Stimulated activated CD8-positive, alpha-beta memory T cell treated with anti-CD3 and anti-CD28 coated beads, Interleukin-4, amount 100 ng/mL, for 4 hours (primary cell): ENCODE data around the gene SAMD4B.

Experiments used
- DNase-seq, 2 donors: peaks; one replicate each; pipeline ENCODE4 v3.0.0-alpha.2; 2020; ENCODE audit warnings: low read depth in 2 of 2, low spot score in 1 of 2

The SAMD4B gene

DNA sequence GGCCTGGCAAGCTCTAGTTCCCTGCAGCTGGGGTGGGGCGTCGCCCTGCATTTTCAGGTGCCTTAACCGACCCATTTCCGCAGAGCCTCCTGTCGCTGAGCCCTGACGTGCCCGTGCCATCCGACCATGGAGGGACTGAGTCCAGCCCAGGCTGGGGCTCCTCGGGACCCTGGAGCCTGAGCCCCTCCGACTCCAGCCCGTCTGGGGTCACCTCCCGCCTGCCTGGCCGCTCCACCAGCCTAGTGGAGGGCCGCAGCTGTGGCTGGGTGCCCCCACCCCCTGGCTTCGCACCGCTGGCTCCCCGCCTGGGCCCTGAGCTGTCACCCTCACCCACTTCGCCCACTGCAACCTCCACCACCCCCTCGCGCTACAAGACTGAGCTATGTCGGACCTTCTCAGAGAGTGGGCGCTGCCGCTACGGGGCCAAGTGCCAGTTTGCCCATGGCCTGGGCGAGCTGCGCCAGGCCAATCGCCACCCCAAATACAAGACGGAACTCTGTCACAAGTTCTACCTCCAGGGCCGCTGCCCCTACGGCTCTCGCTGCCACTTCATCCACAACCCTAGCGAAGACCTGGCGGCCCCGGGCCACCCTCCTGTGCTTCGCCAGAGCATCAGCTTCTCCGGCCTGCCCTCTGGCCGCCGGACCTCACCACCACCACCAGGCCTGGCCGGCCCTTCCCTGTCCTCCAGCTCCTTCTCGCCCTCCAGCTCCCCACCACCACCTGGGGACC lies 65.6 kb downstream of the SAMD4B start:
- DNase-seq = peak in 1 of 2 donors; percentile 44

DNA sequence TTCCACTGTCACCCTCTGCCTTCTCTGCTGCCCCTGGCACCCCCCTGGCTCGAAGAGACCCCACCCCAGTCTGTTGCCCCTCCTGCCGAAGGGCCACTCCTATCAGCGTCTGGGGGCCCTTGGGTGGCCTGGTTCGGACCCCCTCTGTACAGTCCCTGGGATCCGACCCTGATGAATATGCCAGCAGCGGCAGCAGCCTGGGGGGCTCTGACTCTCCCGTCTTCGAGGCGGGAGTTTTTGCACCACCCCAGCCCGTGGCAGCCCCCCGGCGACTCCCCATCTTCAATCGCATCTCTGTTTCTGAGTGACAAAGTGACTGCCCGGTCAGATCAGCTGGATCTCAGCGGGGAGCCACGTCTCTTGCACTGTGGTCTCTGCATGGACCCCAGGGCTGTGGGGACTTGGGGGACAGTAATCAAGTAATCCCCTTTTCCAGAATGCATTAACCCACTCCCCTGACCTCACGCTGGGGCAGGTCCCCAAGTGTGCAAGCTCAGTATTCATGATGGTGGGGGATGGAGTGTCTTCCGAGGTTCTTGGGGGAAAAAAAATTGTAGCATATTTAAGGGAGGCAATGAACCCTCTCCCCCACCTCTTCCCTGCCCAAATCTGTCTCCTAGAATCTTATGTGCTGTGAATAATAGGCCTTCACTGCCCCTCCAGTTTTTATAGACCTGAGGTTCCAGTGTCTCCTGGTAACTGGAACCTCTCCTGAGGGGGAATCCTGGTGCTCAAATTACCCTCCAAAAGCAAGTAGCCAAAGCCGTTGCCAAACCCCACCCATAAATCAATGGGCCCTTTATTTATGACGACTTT lies 66.4 kb downstream of the SAMD4B start:
- no peak for DNase-seq

DNA sequence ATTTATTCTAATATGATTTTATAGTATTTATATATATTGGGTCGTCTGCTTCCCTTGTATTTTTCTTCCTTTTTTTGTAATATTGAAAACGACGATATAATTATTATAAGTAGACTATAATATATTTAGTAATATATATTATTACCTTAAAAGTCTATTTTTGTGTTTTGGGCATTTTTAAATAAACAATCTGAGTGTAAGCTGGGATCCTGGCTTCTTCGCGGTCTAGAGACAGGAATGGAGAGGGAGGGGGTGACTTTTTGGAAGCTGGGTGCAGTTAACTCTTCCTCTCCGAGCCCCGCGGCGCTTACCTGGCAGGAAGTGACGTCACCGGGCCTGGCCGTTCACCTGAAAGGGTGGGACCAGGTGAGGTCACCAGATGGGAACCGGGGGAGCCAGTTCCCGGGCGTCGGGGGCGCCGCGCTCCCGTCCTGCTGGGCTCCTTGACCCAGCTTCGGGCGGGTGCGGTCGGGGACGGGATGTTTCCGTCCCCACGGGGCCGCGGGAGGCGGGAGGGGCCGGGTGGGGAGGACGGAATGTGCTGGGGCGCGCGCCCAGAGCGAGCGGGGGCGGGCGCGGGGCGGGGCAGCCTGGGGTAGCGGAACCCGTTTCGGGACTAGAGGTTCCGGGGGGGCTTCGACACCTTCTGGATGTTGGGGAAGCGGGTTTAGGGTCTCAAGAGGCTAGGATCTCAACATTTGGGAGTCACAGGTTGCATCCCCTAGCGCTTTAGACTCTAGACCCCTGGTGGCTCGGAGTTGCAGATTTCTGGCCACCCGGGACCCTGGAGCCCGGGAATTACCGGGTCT lies 67.2 kb downstream of the SAMD4B start:
- peak; percentile 64 to 67 for DNase-seq

DNA sequence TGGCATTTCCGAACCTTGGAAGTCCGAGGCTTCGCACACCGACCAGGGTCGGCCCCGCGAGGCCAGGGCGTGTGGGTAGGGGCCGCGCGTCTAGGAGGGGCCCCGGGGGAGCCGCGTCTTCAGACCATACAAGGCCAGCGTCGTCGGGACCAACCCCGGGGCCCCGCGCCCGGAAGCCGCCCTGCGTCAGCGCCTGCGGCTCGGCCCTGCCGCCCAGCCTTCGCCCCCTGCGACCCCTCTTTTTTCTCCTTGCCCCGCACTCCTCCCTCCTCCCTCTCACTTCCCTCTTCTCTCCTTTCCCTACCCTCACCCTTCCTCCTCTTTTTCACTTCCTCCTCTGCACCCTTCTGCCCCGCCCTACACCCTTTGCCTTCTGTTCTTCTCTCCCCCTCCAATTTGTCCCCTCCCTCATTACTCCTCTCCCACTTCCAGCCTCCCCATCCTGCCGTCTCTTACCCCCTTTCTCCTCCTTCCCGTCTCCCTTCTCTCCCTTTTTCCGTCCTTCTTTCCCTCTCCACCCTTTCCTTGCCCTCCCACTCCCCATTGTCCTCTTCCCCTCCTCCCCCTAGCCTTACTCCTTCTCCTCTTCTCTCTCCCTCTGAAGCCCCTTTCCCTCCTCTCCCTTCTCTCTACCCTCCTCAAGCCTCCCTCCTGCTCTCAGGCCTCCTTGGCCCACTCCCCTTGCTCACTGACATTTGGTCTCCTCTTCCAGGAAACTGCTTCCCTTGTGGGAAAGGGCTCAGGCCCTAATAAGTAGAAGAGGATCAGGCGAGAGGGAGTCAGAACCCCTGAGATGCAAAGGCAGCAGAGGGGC lies 68.0 kb downstream of the SAMD4B start:
- DNase-seq = peak in 1 of 2 donors; percentile 52

DNA sequence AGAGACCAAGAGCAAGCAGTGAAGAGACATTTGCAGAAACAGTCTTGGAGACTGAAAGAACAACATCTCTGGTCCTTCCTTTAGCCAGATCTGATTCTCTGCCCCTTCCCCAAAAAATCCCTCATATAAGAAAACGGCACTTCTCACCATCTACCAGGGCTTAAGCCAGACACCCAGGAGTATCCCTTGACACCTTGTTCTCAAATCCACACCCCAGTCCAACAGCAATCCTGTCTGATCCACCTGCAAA lies 68.5 kb downstream of the SAMD4B start:
- no peak for DNase-seq

DNA sequence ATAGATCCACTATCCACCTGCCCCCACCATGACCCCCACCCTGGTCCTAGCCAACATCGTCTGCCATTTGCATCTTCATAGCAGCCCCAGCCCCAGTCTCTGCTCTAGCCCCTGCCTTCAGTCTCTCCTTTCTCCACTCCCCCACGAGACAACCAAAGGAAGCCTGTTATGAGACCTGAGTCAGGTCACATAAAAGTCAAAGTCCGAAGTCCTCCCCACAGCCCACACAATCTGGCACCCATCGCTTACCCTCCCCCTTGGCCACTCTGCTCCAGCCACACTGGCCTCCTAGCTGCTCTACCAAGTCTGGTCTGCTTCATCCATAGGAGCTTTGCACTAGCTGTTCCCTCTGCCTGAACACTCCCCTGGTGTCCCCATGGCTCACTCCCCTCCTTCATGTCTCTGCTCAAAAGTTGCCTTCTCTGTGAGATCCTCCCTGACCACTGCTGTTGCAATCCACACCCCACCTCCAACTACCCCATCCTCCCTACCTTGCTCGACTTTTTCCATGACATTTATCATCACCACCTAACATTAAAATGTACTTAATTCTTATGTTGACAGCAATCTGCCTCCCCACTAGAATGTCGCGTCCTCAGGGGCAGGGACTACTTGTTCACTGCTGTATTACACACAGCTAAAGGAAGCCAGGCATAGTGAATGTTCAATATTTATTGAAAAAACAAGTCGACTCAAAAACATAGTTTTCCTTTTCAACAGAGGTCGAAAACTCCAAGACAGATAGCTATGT lies 69.0 kb downstream of the SAMD4B start:
- DNase-seq = no peak

DNA sequence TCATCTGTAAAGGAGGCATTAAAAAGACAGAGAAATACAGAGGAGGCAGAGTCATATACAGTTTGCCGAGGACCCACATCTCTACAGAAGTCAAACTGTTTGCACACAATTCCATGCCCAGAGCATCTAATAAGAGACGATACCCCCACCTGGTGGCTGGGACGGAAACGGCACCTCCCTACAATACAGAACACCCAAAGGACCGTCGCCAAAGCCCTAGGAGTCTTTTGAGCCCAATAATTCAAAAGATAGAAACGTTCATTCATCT lies 69.5 kb downstream of the SAMD4B start:
- peak; percentile 84 to 88 for DNase-seq

DNA sequence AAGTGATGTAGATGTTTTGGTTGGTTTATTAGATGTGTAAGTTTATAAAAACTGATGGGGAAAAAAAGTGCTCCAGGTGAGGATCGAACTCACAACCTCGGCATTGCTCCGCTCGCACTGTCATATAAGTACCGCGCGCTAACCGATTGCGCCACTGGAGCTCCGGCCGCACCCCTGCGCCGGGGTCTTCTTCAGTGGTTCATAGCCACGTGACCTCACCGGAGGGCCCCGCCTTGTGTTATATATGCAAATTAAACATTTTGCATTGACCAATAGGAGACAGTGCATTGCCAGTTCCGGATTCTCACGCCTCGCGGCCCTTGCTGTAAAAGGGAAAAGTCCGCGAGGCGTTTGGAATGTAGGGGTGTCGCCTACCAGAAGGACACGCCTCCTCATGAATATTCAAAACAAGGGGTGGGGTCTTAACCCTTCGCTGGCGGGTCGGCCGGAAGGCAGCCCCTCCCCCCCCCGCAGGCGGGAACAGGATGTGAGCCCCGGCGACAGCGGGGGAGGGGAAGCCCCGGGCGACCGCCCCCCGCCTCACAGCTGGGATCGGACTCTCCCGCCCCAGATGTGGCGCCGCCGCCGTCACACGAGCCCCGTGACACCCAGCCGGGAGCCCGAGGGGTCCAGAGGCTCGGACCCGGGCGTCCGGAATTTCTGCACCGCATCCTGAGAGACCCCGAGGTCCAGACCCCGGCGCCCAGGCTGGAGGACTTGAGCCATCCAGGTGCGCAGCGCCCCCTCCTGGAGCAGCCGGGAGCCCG lies 70.1 kb downstream of the SAMD4B start, which contains the start of gene PLEKHG2:
Gene PLEKHG2 (plus strand): TSS at position 570 of the 767 bp plus-strand sequence. CDS start 1,418 bp downstream, outside the sequence.
- DNase-seq = peak; percentile 89 to 97

DNA sequence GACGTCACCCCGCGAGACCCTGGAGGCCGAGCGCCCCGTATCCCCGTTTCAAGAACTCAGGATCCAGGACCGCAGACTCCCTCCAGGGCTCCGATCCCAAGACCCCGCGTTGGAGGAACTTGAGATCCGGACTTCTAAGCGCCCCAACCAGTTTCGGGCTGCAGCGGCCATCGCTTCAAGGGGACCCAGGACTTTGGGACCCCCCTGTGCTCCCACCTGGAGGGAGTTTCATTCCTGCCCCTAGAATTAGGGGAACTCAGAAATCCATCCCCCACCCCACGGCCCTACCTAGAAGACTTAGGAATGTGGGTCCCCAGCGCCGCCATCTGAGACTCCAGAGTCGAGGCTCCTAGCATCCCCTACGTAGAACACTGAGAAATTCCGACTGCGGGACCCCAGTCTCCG lies 70.6 kb downstream of the SAMD4B start:
- no peak for DNase-seq

DNA sequence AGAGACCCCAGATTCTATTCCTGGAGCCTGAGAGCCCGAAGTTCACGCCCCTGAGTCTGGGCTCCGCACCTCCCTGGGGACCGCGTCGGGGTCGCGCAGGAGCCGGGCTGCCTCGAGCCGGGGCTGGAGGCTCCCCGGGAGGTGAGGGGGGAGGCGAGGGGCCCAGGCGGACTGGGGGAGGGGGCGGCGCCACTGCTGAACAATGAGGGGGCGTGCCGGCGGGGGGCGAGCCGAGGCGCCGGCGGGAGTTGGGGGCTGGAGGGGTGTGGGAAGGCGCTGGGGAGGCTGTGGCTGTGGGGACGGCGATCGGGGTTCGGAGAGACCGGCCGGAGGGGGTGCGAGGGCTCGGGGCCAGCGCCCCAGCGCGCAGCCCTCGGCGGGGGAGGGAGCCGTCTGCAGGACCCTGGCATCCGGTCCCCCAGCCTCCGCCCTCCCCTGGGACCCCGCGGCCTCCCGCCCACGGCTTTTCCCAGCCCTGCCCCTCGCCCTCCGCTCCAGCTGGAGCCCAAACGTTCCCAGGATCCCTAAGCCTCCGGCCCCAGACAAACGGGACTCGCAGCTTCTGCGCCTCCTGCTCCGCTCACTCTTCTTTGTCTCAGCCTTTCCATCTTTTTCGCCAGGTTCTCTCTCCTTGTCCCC lies 71.2 kb downstream of the SAMD4B start:
- no peak for DNase-seq

DNA sequence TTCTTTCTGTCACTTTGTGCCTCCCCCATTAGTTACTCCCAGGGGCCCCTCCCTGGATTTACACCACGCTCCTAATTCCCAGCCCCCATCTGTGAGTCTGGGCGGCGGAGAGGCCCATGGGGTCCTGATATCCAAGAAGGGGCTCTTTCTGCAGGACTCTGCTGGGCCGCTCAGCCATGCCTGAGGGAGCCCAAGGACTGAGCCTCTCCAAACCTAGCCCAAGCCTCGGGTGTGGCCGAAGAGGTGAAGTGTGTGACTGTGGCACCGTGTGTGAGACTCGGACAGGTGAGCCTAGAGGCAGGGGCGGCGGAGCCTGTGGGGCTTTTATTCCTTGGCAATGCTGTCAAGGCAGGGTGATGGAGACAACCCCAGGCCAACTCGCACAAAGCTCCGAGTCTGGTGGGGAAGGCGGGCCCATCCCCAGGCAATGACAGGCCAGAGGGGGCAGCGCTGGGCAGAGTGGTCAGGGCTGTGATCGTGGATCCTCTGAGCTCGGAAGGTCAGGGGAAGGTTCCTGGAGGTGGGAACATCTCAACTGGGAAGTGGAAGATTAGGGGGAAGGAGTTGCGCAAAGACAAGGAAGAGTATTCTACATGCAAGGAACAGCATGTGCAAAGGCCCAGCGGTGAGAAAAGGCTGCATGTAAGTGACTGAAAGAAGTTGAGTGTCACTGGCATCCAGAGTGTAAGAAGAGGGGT lies 71.8 kb downstream of the SAMD4B start:
- DNase-seq = no peak

DNA sequence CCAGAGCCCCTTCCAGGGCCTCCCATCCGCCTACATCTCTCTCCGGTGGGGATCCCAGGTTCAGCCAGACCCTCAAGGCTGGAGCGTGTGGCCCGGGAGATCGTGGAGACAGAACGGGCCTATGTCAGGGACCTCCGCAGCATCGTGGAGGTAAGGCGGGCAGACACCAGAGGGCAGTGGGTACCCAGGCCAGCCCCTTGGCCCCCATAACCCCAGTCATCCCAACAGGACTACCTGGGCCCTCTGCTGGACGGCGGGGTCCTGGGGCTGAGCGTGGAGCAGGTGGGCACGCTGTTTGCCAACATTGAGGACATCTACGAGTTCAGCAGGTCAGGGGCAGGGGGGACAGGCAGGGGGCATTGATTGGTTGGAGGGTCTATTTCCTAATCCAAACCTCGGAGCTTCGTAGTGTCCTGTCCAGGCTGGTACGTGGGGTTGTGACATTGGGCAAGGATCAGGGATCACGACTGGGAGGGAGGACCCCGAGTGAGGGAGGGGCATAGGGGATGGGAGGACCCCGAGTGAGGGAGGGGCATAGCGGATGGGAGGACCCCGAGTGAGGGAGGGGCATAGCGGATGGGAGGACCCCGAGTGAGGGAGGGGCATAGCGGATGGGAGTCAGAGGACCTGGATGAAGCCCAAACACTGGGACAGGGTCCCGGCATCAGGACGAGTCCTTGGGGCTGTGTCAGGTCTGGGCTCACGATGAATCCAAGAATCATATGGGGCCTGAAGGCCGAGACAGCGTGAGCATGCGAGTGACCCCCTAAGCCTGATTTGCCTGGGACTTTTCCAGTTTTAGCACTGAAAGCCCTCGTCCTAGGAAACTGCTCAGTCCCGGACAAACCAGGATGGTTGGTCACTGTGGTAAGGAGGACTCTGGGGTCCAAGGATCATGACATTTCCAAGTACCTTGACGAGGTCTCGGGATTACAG lies 73.2 kb downstream of the SAMD4B start:
- no peak for DNase-seq

DNA sequence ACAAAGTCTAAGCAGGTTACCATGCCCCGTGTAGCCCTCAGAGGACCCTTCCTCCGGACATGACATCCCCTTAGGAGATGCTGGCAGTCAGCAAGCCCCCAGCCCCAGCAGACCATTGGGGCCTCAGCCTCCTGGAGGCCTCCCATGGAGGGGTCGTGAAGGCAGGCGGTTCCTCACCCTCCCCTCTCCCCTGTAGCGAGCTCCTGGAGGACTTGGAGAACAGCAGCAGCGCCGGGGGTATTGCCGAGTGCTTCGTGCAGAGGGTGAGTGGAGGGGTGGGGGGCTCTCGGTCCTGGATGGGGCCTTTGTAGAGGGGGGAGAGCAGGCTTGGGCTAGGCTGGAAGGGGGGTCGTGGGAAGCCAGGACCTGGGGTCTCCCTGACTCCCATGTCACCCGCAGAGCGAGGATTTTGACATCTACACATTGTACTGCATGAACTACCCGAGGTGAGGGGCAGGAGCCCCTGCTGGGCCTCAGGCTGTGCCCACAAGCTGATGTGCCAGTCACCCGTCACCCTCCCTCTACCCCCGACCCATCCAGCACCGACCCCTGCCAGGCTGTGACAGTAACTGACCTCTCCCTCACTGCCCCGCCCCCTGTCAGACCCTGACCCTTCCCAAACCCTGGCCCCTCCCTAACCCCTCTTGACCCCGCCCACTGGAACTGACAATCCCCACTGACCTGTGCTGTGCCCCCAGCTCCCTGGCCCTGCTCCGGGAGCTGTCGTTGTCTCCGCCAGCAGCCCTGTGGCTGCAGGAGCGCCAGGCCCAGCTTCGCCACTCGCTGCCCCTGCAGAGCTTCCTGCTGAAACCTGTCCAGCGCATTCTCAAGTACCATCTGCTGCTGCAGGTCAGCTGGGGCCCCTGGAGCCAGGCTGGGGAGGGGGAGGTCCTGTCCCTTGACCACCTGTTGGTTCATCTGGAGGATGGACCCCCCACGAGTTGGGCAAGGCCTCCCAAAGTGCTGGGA lies 74.2 kb downstream of the SAMD4B start:
- DNase-seq = no peak

DNA sequence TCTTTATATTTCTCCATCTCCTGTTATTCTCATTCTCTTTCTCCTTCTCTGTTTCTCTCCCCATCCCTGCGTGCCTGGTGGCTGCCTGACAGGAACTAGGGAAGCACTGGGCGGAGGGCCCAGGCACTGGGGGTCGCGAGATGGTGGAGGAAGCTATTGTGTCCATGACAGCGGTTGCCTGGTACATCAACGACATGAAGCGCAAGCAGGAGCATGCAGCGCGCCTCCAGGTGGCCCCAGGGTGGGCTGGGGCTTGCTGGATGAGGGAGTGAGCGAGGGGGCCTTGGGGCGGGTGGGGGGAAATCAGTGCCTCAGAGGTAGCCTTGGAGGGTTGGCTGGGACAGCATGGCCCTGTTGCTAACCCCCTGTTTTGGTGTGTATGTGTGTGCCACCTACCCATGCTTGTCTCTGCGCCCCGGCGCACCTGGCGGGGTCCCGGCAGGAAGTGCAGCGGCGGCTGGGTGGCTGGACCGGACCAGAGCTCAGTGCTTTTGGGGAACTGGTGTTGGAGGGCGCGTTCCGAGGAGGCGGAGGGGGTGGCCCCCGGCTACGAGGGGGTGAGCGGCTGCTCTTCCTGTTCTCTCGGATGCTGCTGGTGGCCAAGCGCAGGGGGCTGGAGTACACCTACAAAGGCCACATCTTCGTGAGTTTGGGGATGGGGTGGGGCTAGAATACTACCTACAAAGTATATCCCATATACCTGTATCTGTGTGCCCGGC lies 75.4 kb downstream of the SAMD4B start:
- DNase-seq = no peak

DNA sequence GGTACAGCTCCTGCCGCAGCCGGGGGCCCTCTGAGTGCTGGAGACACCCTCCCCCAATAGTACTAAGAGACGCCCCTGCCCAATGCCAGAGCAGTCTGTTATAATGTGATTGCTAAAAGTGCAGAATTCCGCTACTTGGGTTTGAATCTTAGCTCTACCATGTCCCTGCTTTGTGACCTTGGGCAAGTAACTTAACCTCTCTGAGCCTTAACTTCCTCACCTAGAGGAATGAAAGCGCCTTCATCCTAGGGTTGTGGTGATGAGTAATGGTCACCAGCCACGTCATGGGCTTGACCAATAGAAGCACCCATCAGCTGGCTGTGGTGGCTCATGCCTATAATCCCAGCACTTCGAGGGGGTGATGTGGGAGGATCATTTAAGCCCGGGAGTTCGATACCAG lies 76.8 kb downstream of the SAMD4B start:
- DNase-seq = no peak

DNA sequence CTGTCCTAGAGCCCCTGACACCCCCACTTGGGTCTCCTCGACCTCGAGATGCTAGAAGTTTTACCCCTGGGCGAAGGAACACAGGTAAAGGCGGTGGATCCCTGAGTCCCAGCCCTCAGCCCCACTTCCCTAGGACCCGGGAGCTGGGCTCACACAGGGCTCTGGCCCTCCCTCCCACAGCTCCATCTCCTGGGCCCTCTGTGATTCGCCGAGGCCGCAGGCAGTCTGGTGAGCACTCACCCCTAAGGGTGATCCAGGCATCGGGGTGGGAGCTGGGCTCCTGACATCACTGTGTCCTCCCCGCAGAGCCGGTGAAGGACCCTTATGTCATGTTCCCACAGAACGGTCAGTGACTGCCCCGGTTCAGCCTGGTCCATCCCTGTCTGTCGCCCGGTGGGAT lies 78.5 kb downstream of the SAMD4B start:
- DNase-seq = no peak
